HepG2 (cell line): ENCODE results near the gene ZNF22. TPM values are rescaled to one million over a fixed set of nuclear protein-coding genes. Genes with fewer than 3 reads are reported as not detected.

ENCODE experiments used
- ASH2L ChIP-seq: fragments of 300-600, 200-600 bp; sonication (generic); IDR thresholded peaks from 2 replicates; pipeline ENCODE4 v1.7.0; 2017; ENCODE audit warnings: low read depth, mild to moderate bottlenecking, moderate library complexity, mixed read lengths, low read length; ENCODE audit not compliant: insufficient read length
- DNMT3B ChIP-seq: conservative IDR thresholded peaks from 2 replicates; pipeline ENCODE4 v1.6.1; 2016; ENCODE audit warnings: missing biosample characterization, control low read depth
- GATAD2A ChIP-seq: IDR thresholded peaks from 2 replicates; pipeline ENCODE4 v1.6.1; 2016
- HDAC6 ChIP-seq: fragments of 200-600 bp; sonication (generic); IDR thresholded peaks from 2 replicates; pipeline ENCODE4 v1.7.0; 2017; ENCODE audit warnings: mild to moderate bottlenecking, antibody characterized with exemption, low read length, low read depth
- KLF13 ChIP-seq: sonication (generic); formaldehyde crosslinking; IDR thresholded peaks from 2 replicates; pipeline ENCODE4 v1.4.0; 2020; ENCODE audit warnings: mild to moderate bottlenecking, missing genetic modification reagents
- MAFG ChIP-seq: sonication (generic); formaldehyde crosslinking; IDR thresholded peaks from 2 replicates; pipeline ENCODE4 v1.5.1; 2020; ENCODE audit warnings: mild to moderate bottlenecking, missing genetic modification reagents
- MED13 ChIP-seq: sonication (generic); formaldehyde crosslinking; IDR thresholded peaks from 2 replicates; pipeline ENCODE4 v1.5.0; 2020; ENCODE audit warnings: missing genetic modification reagents
- NPAS2 ChIP-seq: sonication (generic); formaldehyde crosslinking; IDR thresholded peaks from 2 replicates; pipeline ENCODE4 v1.8.0; 2022; ENCODE audit warnings: mild to moderate bottlenecking, missing genetic modification reagents, borderline replicate concordance
- RARA ChIP-seq: IDR thresholded peaks from 2 replicates; pipeline ENCODE4 v1.6.1; 2016; ENCODE audit warnings: missing genetic modification reagents, missing compliant biosample characterization
- RBM39 ChIP-seq: fragments of 200-400 bp; formaldehyde crosslinking; IDR thresholded peaks from one replicate; pipeline ENCODE4 v1.6.1; 2018; ENCODE audit warnings: antibody characterized with exemption, mild to moderate bottlenecking, low read depth, low read length; ENCODE audit not compliant: poor library complexity, severe bottlenecking
- SRF ChIP-seq: IDR thresholded peaks from 2 replicates; pipeline ENCODE4 v1.6.1; 2011; ENCODE audit warnings: mild to moderate bottlenecking, low read depth, low read length, moderate library complexity
- TCF7 ChIP-seq: sonication (generic); IDR thresholded peaks from 2 replicates; pipeline ENCODE4 v1.6.1; 2016; ENCODE audit warnings: antibody characterized with exemption, low read depth
- ZNF20 ChIP-seq: sonication (generic); formaldehyde crosslinking; IDR thresholded peaks from 2 replicates; pipeline ENCODE4 v1.4.0; 2020; ENCODE audit warnings: mild to moderate bottlenecking, moderate library complexity, missing genetic modification reagents
- ZNF205 ChIP-seq: IDR thresholded peaks from 2 replicates; pipeline ENCODE4 v1.6.1; 2018; ENCODE audit warnings: missing biosample characterization, missing genetic modification reagents
- ZNF253 ChIP-seq: sonication (generic); formaldehyde crosslinking; IDR thresholded peaks from 2 replicates; pipeline ENCODE4 v1.8.0; 2022; ENCODE audit warnings: mild to moderate bottlenecking, missing genetic modification reagents, borderline replicate concordance
- ZNF260 ChIP-seq: sonication (generic); formaldehyde crosslinking; IDR thresholded peaks from 2 replicates; pipeline ENCODE4 v1.4.0; 2020; ENCODE audit warnings: missing genetic modification reagents, low read depth, mild to moderate bottlenecking, borderline replicate concordance
- ZNF264 ChIP-seq: sonication (generic); formaldehyde crosslinking; IDR thresholded peaks from 2 replicates; pipeline ENCODE4 v1.4.0; 2020; ENCODE audit warnings: missing genetic modification reagents
- ZNF782 ChIP-seq: sonication (generic); formaldehyde crosslinking; IDR thresholded peaks from 2 replicates; pipeline ENCODE4 v1.4.0; 2020; ENCODE audit warnings: missing genetic modification reagents, mild to moderate bottlenecking, borderline replicate concordance
- ZSCAN20 ChIP-seq: sonication (generic); formaldehyde crosslinking; IDR thresholded peaks from 2 replicates; pipeline ENCODE4 v1.4.0; 2020; ENCODE audit warnings: missing genetic modification reagents, mild to moderate bottlenecking, borderline replicate concordance
- ZSCAN31 ChIP-seq: sonication (generic); formaldehyde crosslinking; IDR thresholded peaks from 2 replicates; pipeline ENCODE4 v1.5.0; 2020; ENCODE audit warnings: low read depth, mild to moderate bottlenecking, missing genetic modification reagents
- polyA plus RNA-seq, 8 experiments: library from polyadenylated mRNA; depleted of rRNA in 3 of 8; stranded (reverse) in 7 of 8; unstranded in 1 of 8; fragments of >200 nt; fragmentation: Illumina TruSeq in 4 of 8; extraction: Trizol in 4 of 8; gene quantifications; 2 replicates each; pipeline versions ENCODE4 v1.2.1 to v1.2.3, GENCODE V29; 2011 to 2016; ENCODE audit warnings: low read depth in 4 of 8, missing spikeins in 1 of 8, mixed read lengths in 1 of 8; ENCODE audit not compliant: insufficient read depth in 1 of 8
- total RNA-seq, 5 experiments: library from RNA; depleted of rRNA; stranded (reverse); fragments of >200 nt; fragmentation: Illumina TruSeq; extraction: Trizol; gene quantifications; 2 replicates each; pipeline ENCODE4 v1.2.3, GENCODE V29; 2016; ENCODE audit warnings: low read depth in 1 of 5
- TF ChIP-seq, protein P1 (sequence below), 2 experiments: fragments of 450-650 bp in 1 of 2; sonication (generic) in 1 of 2; formaldehyde crosslinking; IDR thresholded peaks; 2 replicates each; pipeline versions ENCODE4 v1.5.0 to v1.8.0; 2020 to 2022; ENCODE audit warnings: mild to moderate bottlenecking in 1 of 2, missing genetic modification reagents in 1 of 2
- TF ChIP-seq, protein P2 (sequence below): sonication (generic); formaldehyde crosslinking; IDR thresholded peaks from 2 replicates; pipeline ENCODE4 v1.5.0; 2020; ENCODE audit warnings: missing genetic modification reagents
- TF ChIP-seq, protein P3 (sequence below): sonication (generic); formaldehyde crosslinking; IDR thresholded peaks from 2 replicates; pipeline ENCODE4 v1.4.0; 2020; ENCODE audit warnings: missing genetic modification reagents, borderline replicate concordance
- TF ChIP-seq, protein P4 (sequence below): sonication (generic); formaldehyde crosslinking; IDR thresholded peaks from 2 replicates; pipeline ENCODE4 v1.5.1; 2020; ENCODE audit warnings: mild to moderate bottlenecking, moderate library complexity, missing genetic modification reagents

The ZNF22 gene
- total and polyA plus RNA-seq, 2 of the 13 experiments (the other 11 are each of a cell fraction or from before 2014, with no cell fraction given), result 0.40 to 1.3 TPM

DNA sequence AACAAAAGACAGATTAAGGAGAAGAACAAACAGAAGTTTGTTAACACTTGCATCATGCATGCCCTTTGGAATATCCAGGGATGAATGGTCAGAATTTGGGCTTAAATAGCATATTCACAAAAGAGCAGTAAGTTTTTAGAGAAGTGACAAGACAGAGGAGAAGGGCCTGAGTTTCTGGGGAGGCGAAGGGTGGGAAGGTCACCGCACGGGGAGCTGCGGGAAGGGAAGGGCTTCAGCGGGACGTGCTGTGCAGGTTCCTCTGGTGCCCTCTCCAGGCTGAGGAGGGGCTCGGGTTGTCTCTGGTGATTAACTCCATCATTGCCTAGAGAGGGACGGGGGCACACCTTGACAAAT lies 10.4 kb upstream of the ZNF22 start (continued):
- TF ChIP-seq ZNF260 (CRISPR knock-in tag) (no peak), ZNF264 (CRISPR knock-in tag) (peak; percentile 55; the same call in 1 of the 2 replicates), RARA (peak; percentile 66), MED13 (no peak), TCF7 (peak; percentile 32; the same call in 1 of the 2 replicates), ZNF253 (CRISPR knock-in tag) (no peak), ZSCAN31 (CRISPR knock-in tag) (no peak), ZSCAN20 (CRISPR knock-in tag) (no peak), ZNF782 (CRISPR knock-in tag) (no peak), DNMT3B (CRISPR knock-in tag) (no peak), NPAS2 (CRISPR knock-in tag) (no peak), KLF13 (CRISPR knock-in tag) (no peak), MAFG (CRISPR knock-in tag) (no peak), SRF (no peak), GATAD2A (peak; percentile 87), ASH2L (no peak), HDAC6 (no peak), RBM39 (no peak), ZNF20 (CRISPR knock-in tag) (no peak), ZNF205 (CRISPR knock-in tag) (no peak)
- TF ChIP-seq, protein P1, sequence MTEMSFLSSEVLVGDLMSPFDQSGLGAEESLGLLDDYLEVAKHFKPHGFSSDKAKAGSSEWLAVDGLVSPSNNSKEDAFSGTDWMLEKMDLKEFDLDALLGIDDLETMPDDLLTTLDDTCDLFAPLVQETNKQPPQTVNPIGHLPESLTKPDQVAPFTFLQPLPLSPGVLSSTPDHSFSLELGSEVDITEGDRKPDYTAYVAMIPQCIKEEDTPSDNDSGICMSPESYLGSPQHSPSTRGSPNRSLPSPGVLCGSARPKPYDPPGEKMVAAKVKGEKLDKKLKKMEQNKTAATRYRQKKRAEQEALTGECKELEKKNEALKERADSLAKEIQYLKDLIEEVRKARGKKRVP (CRISPR knock-in tag; IDR thresholded peaks at IDR 0.05), result peak; percentile 44 to 97; a peak in 2 of 4 replicates
- TF ChIP-seq, protein P2, sequence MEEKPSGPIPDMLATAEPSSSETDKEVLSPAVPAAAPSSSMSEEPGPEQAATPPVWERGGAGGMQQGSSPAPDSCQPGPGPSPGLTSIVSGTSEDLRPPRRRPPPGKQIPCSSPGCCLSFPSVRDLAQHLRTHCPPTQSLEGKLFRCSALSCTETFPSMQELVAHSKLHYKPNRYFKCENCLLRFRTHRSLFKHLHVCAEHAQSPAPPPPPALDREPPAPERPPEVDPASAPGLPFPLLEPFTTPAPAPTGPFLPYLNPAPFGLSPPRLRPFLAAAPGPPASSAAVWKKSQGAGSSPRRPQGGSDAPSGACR (CRISPR knock-in tag), result 0 out of 2 replicates have a peak, but pooled peaks have one; percentile 13
- TF ChIP-seq, protein P3, sequence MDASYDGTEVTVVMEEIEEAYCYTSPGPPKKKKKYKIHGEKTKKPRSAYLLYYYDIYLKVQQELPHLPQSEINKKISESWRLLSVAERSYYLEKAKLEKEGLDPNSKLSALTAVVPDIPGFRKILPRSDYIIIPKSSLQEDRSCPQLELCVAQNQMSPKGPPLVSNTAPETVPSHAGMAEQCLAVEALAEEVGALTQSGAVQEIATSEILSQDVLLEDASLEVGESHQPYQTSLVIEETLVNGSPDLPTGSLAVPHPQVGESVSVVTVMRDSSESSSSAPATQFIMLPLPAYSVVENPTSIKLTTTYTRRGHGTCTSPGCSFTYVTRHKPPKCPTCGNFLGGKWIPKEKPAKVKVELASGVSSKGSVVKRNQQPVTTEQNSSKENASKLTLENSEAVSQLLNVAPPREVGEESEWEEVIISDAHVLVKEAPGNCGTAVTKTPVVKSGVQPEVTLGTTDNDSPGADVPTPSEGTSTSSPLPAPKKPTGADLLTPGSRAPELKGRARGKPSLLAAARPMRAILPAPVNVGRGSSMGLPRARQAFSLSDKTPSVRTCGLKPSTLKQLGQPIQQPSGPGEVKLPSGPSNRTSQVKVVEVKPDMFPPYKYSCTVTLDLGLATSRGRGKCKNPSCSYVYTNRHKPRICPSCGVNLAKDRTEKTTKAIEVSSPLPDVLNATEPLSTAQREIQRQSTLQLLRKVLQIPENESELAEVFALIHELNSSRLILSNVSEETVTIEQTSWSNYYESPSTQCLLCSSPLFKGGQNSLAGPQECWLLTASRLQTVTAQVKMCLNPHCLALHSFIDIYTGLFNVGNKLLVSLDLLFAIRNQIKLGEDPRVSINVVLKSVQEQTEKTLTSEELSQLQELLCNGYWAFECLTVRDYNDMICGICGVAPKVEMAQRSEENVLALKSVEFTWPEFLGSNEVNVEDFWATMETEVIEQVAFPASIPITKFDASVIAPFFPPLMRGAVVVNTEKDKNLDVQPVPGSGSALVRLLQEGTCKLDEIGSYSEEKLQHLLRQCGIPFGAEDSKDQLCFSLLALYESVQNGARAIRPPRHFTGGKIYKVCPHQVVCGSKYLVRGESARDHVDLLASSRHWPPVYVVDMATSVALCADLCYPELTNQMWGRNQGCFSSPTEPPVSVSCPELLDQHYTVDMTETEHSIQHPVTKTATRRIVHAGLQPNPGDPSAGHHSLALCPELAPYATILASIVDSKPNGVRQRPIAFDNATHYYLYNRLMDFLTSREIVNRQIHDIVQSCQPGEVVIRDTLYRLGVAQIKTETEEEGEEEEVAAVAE (CRISPR knock-in tag), result no peak
- TF ChIP-seq, protein P4, sequence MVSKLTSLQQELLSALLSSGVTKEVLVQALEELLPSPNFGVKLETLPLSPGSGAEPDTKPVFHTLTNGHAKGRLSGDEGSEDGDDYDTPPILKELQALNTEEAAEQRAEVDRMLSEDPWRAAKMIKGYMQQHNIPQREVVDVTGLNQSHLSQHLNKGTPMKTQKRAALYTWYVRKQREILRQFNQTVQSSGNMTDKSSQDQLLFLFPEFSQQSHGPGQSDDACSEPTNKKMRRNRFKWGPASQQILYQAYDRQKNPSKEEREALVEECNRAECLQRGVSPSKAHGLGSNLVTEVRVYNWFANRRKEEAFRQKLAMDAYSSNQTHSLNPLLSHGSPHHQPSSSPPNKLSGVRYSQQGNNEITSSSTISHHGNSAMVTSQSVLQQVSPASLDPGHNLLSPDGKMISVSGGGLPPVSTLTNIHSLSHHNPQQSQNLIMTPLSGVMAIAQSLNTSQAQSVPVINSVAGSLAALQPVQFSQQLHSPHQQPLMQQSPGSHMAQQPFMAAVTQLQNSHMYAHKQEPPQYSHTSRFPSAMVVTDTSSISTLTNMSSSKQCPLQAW (CRISPR knock-in tag), result peak; percentile 50; the same call in 1 of the 2 replicates
